Measurements from ENCODE around the gene POFUT2.

The POFUT2 gene

GRCh38 chr21:45248301-45248892, 39.3 kb downstream of the POFUT2 start:
- no peak for DNase-seq (ENCODE audit: low spot score)

- DNase-seq (ENCODE audit: low spot score) = no peak
These were observed 41.0 kb downstream of the POFUT2 start for GRCh38 chr21:45246386-45247320.

- DNase-seq (ENCODE audit: low spot score) = no peak
These were observed 42.8 kb downstream of the POFUT2 start for GRCh38 chr21:45244799-45245340.

GRCh38 chr21:45243603-45244002, 44.1 kb downstream of the POFUT2 start:
- DNase-seq (ENCODE audit: low spot score) = no peak

GRCh38 chr21:45241357-45241756, 46.3 kb downstream of the POFUT2 start:
- DNase-seq (ENCODE audit: low spot score) = no peak

GRCh38 chr21:45237401-45237800, 50.3 kb downstream of the POFUT2 start:
- no peak for DNase-seq (ENCODE audit: low spot score)

- DNase-seq (ENCODE audit: low spot score) = no peak
These were observed 51.2 kb downstream of the POFUT2 start for GRCh38 chr21:45236481-45236880.

GRCh38 chr21:45235488-45235887, 52.2 kb downstream of the POFUT2 start:
- no peak for DNase-seq (ENCODE audit: low spot score)

GRCh38 chr21:45234965-45235364, 52.7 kb downstream of the POFUT2 start:
- no peak for DNase-seq (ENCODE audit: low spot score)

GRCh38 chr21:45234127-45234526, 53.6 kb downstream of the POFUT2 start:
- DNase-seq (ENCODE audit: low spot score) = no peak

- no peak for DNase-seq (ENCODE audit: low spot score)
These were observed 56.0 kb downstream of the POFUT2 start for GRCh38 chr21:45231705-45232104.

- DNase-seq (ENCODE audit: low spot score) = no peak
These were observed 58.9 kb downstream of the POFUT2 start for GRCh38 chr21:45228656-45229240.

- DNase-seq (ENCODE audit: low spot score) = peak; percentile 74
These were observed 59.5 kb downstream of the POFUT2 start for GRCh38 chr21:45228171-45228641.

- no peak for DNase-seq (ENCODE audit: low spot score)
These were observed 60.0 kb downstream of the POFUT2 start for GRCh38 chr21:45227735-45228134.

- peak; percentile 35 for DNase-seq (ENCODE audit: low spot score)
These were observed 61.0 kb downstream of the POFUT2 start for GRCh38 chr21:45226540-45227326.

GRCh38 chr21:45225741-45226327, 61.9 kb downstream of the POFUT2 start:
- no peak for DNase-seq (ENCODE audit: low spot score)

GRCh38 chr21:45225041-45225740, 62.5 kb downstream of the POFUT2 start:
- DNase-seq (ENCODE audit: low spot score) = no peak

GRCh38 chr21:45224189-45224938, 63.3 kb downstream of the POFUT2 start:
- peak; percentile 65 for DNase-seq (ENCODE audit: low spot score)

- no peak for DNase-seq (ENCODE audit: low spot score)
These were observed 64.2 kb downstream of the POFUT2 start for GRCh38 chr21:45223236-45224185.

Measured in CD4-positive, alpha-beta T cell treated with Interleukin-6 at 100 ng/mL for 8 hours (primary cell).